HCT116 (cell line): Measurements from ENCODE around the gene THADA.

Source experiments
- ELF1 ChIP-seq: IDR thresholded peaks from 2 replicates; pipeline ENCODE4 v1.6.1; 2012; ENCODE audit warnings: low read depth, borderline replicate concordance
- EZH2 ChIP-seq: fragments of 200-600 bp; sonication (generic); IDR thresholded peaks from 2 replicates; pipeline ENCODE4 v1.6.1; 2017; ENCODE audit warnings: antibody characterized with exemption, mixed run types
- FOSL1 ChIP-seq: IDR thresholded peaks from 2 replicates; pipeline ENCODE4 v1.6.1; 2012; ENCODE audit warnings: low read depth
- POLR2A ChIP-seq: IDR thresholded peaks from 2 replicates; pipeline ENCODE4 v1.7.0; 2011; ENCODE audit warnings: borderline replicate concordance; ENCODE audit not compliant: insufficient read depth, insufficient read length; ENCODE audit errors: extremely low read depth
- RAD21 ChIP-seq: IDR thresholded peaks from 2 replicates; pipeline ENCODE4 v1.6.1; 2012; ENCODE audit warnings: low read depth, mild to moderate bottlenecking
- SIN3A ChIP-seq: IDR thresholded peaks from 2 replicates; pipeline ENCODE4 v1.6.1; 2012; ENCODE audit warnings: low read depth
- TCF7L2 ChIP-seq: IDR thresholded peaks from 2 replicates; pipeline ENCODE4 v1.7.0; 2011; ENCODE audit warnings: borderline replicate concordance, inconsistent platforms; ENCODE audit not compliant: insufficient read depth, insufficient read length; ENCODE audit errors: extremely low read depth
- YY1 ChIP-seq: IDR thresholded peaks from 2 replicates; pipeline ENCODE4 v1.6.1; 2011; ENCODE audit warnings: low read length, low read depth, moderate library complexity, mild to moderate bottlenecking; ENCODE audit not compliant: insufficient replicate concordance; ENCODE audit errors: extremely low read depth
- ZFX ChIP-seq: fragments of 450-650 bp; IDR thresholded peaks from 2 replicates; pipeline ENCODE4 v1.6.1; 2017
- ZNF274 ChIP-seq: fragments of 200-500 bp; sonication (Bioruptor generic); IDR thresholded peaks from 2 replicates; pipeline ENCODE4 v1.6.1; 2014; ENCODE audit warnings: mild to moderate bottlenecking, low read depth, low read length, inconsistent platforms
- TF ChIP-seq, protein P1 (sequence below): IDR thresholded peaks from 2 replicates; pipeline ENCODE4 v1.6.1; 2012; ENCODE audit warnings: low read depth
- TF ChIP-seq, protein P2 (sequence below), 3 experiments: fragments of 200-600 bp in 1 of 3; sonication (generic) in 1 of 3; IDR thresholded peaks in 2 of 3; conservative IDR thresholded peaks in 1 of 3; 2 replicates each; pipeline ENCODE4 v1.5.1; 2012 to 2017; ENCODE audit warnings: low read depth in 2 of 3, low read length in 2 of 3, antibody characterized with exemption in 1 of 3, borderline replicate concordance in 1 of 3, control low read depth in 1 of 3, mild to moderate bottlenecking in 1 of 3, mixed read lengths in 1 of 3, mixed run types in 1 of 3, moderate library complexity in 1 of 3; ENCODE audit not compliant: insufficient read depth in 1 of 3
- TF ChIP-seq, protein P3 (sequence below): IDR thresholded peaks from 2 replicates; pipeline ENCODE4 v1.6.1; 2012
- TF ChIP-seq, protein P4 (sequence below): IDR thresholded peaks from 2 replicates; pipeline ENCODE4 v1.6.1; 2012

DNA sequence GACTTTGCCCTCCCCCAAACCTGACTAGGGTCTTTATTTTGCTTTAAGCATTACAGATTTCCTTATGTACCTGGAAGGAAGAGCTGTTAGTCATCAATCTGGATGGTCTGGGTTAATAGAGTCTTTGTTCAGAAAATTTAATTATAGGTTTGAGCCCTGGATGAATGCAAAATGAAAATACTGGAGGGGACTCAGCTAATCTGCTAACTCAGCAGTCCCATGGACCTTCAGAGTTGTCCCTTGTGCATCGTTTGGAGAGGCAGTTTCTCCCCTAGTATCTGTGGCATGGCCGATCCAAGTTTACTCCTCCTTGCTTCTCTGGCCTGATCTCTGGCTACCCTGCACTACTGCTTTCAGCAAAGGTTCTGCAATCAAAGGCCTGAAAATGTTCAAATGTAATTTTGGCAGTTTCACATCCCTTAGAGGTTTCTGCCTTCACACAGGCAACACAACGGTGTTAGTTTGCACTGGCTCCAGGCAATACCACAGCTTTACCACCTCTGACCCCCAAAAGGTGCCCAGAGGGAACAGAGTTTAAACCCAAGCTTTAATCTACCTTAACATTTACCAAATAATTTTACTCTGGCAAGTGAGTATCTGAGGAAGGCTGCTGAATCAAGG lies 134.3 kb downstream of the THADA start:
- TF ChIP-seq POLR2A = no peak
- TF ChIP-seq, protein P1, sequence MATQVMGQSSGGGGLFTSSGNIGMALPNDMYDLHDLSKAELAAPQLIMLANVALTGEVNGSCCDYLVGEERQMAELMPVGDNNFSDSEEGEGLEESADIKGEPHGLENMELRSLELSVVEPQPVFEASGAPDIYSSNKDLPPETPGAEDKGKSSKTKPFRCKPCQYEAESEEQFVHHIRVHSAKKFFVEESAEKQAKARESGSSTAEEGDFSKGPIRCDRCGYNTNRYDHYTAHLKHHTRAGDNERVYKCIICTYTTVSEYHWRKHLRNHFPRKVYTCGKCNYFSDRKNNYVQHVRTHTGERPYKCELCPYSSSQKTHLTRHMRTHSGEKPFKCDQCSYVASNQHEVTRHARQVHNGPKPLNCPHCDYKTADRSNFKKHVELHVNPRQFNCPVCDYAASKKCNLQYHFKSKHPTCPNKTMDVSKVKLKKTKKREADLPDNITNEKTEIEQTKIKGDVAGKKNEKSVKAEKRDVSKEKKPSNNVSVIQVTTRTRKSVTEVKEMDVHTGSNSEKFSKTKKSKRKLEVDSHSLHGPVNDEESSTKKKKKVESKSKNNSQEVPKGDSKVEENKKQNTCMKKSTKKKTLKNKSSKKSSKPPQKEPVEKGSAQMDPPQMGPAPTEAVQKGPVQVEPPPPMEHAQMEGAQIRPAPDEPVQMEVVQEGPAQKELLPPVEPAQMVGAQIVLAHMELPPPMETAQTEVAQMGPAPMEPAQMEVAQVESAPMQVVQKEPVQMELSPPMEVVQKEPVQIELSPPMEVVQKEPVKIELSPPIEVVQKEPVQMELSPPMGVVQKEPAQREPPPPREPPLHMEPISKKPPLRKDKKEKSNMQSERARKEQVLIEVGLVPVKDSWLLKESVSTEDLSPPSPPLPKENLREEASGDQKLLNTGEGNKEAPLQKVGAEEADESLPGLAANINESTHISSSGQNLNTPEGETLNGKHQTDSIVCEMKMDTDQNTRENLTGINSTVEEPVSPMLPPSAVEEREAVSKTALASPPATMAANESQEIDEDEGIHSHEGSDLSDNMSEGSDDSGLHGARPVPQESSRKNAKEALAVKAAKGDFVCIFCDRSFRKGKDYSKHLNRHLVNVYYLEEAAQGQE = no peak
- TF ChIP-seq, protein P2, sequence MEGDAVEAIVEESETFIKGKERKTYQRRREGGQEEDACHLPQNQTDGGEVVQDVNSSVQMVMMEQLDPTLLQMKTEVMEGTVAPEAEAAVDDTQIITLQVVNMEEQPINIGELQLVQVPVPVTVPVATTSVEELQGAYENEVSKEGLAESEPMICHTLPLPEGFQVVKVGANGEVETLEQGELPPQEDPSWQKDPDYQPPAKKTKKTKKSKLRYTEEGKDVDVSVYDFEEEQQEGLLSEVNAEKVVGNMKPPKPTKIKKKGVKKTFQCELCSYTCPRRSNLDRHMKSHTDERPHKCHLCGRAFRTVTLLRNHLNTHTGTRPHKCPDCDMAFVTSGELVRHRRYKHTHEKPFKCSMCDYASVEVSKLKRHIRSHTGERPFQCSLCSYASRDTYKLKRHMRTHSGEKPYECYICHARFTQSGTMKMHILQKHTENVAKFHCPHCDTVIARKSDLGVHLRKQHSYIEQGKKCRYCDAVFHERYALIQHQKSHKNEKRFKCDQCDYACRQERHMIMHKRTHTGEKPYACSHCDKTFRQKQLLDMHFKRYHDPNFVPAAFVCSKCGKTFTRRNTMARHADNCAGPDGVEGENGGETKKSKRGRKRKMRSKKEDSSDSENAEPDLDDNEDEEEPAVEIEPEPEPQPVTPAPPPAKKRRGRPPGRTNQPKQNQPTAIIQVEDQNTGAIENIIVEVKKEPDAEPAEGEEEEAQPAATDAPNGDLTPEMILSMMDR (IDR thresholded peaks at IDR 0.05 in 2 of 3, conservative IDR thresholded peaks at IDR 0.05 in 1 of 3; ENCODE audit: borderline replicate concordance in 1 of 3, insufficient read depth in 1 of 3, low read depth in 2 of 3, low read length in 2 of 3) = no peak
- no peak for TF ChIP-seq RAD21
- TF ChIP-seq, protein P3, sequence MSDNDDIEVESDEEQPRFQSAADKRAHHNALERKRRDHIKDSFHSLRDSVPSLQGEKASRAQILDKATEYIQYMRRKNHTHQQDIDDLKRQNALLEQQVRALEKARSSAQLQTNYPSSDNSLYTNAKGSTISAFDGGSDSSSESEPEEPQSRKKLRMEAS = no peak
- TF ChIP-seq ZNF274 = no peak
- TF ChIP-seq, protein P4, sequence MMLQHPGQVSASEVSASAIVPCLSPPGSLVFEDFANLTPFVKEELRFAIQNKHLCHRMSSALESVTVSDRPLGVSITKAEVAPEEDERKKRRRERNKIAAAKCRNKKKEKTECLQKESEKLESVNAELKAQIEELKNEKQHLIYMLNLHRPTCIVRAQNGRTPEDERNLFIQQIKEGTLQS = no peak
- no peak for TF ChIP-seq TCF7L2
- TF ChIP-seq EZH2 = no peak
- no peak for TF ChIP-seq SIN3A
- no peak for TF ChIP-seq FOSL1
- TF ChIP-seq YY1 = no peak
- no peak for TF ChIP-seq ZFX
- no peak for TF ChIP-seq ELF1
